Sigmoid colon (tissue), 4 donors: ENCODE results near the gene RPSA.

Source experiments
- POLR2AphosphoS5 ChIP-seq, 4 donors: sonication (generic); formaldehyde crosslinking; IDR thresholded peaks; one replicate each; pipeline ENCODE4 v1.6.1; 2017; ENCODE audit warnings: antibody characterized with exemption in 4 of 4
- TF ChIP-seq, protein P1 (sequence below), 4 experiments: fragments of 450-650 bp in 3 of 4; fragments of 200-600 bp in 1 of 4; IDR thresholded peaks; one replicate each; pipeline ENCODE4 v1.5.1; 2016 to 2019; ENCODE audit warnings: antibody characterized with exemption in 4 of 4, mild to moderate bottlenecking in 3 of 4, moderate library complexity in 2 of 4

DNA sequence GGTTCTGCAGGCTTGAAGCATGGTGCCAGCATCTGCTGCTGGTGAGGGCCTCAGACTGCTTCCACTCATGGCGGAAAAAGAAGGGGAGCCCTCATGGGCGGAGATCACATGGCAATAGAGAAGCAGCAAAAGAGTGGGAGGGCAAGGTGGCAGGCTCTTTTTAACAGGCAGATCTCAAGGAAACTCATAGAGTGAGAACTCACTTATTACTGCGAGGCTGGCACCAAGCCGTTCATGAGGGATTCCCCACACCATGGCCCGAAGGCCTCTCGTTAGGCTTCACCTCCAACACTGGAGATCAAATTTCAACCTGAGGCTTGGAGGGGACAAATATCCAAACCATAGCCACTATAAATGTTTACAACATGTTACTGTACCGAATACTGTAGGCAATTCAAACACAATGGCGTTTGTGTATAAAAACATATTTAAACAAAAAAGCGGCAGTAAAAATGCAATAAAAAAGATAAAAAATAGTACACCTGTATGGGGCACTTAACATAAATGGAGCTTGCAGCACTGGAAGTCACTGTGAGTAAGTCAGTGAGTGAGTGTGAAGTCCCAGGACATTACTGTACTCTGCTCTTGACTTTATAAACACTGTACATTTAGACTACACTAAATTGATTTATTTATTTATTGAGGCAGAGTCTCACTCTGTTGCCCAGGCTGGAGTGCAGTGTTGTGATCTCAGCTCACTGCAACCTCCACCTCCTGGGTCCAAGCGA, 42.1 kb downstream of the RPSA start:
- no peak for TF ChIP-seq POLR2AphosphoS5 (IDR thresholded peaks at IDR 0.05)
- TF ChIP-seq, protein P1, sequence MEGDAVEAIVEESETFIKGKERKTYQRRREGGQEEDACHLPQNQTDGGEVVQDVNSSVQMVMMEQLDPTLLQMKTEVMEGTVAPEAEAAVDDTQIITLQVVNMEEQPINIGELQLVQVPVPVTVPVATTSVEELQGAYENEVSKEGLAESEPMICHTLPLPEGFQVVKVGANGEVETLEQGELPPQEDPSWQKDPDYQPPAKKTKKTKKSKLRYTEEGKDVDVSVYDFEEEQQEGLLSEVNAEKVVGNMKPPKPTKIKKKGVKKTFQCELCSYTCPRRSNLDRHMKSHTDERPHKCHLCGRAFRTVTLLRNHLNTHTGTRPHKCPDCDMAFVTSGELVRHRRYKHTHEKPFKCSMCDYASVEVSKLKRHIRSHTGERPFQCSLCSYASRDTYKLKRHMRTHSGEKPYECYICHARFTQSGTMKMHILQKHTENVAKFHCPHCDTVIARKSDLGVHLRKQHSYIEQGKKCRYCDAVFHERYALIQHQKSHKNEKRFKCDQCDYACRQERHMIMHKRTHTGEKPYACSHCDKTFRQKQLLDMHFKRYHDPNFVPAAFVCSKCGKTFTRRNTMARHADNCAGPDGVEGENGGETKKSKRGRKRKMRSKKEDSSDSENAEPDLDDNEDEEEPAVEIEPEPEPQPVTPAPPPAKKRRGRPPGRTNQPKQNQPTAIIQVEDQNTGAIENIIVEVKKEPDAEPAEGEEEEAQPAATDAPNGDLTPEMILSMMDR (IDR thresholded peaks at IDR 0.05) = no peak
